Ovary (tissue), 9 donors: ENCODE results near the gene DISC1. TPM values are rescaled to one million over a fixed set of nuclear protein-coding genes. Genes with fewer than 3 reads are reported as not detected.

Experiments used
- DNase-seq, 5 donors: peaks; one replicate each; pipeline ENCODE4 v3.0.0-alpha.2; 2019 to 2020
- H3K27ac ChIP-seq, 2 donors: fragments of 200-600 bp; one replicate each; pipeline versions ENCODE4 v1.5.1 to v1.8.0; 2019 to 2022
- H3K27me3 ChIP-seq: fragments of 200-600 bp; one replicate; pipeline ENCODE4 v1.8.0; 2022
- H3K36me3 ChIP-seq: fragments of 200-600 bp; sonication (generic); one replicate; pipeline ENCODE4 v1.5.1; 2019
- H3K4me1 ChIP-seq: one replicate; pipeline ENCODE4 v1.8.1; 2013; ENCODE audit warnings: mild to moderate bottlenecking, moderate library complexity; ENCODE audit not compliant: insufficient read depth
- H3K4me3 ChIP-seq: fragments of 200-600 bp; sonication (generic); one replicate; pipeline ENCODE4 v1.5.1; 2017
- H3K9me3 ChIP-seq, 2 donors: fragments of 200-600 bp in 1 of 2; sonication (generic) in 1 of 2; one replicate each; pipeline versions ENCODE4 v1.5.1 to v1.8.1; 2013 to 2019; ENCODE audit warnings: mild to moderate bottlenecking in 1 of 2, moderate library complexity in 1 of 2
- EP300 ChIP-seq: sonication (generic); formaldehyde crosslinking; IDR thresholded peaks from one replicate; pipeline ENCODE4 v1.6.1; 2017; ENCODE audit warnings: antibody characterized with exemption
- POLR2A ChIP-seq: fragments of 450-650 bp; IDR thresholded peaks from one replicate; pipeline ENCODE4 v1.6.1; 2017; ENCODE audit warnings: antibody characterized with exemption, mild to moderate bottlenecking, moderate library complexity
- WGBS, 3 donors: extraction: QIAGEN DNeasy Blood & Tissue Kit in 1 of 3; methylation state at CpG; one replicate each; pipeline versions ENCODE4 v1.1.5 to v1.1.7; 2013 to 2017; 5-methylcytosine and 5-hydroxymethylcytosine counted together
- intact Hi-C, 4 donors: fragments of 100-400 bp; cut with DNase I; formaldehyde crosslinking; loops; one replicate each; pipeline versions ENCODE4 v1.11.0 to v1.15.1; 2022 to 2023
- polyA plus RNA-seq, 2 donors: library from polyadenylated mRNA; stranded (reverse); fragments of 200-250 nt in 1 of 2; fragments of 350-450 nt in 1 of 2; fragmentation: Illumina TruSeq in 1 of 2; extraction: RNeasy Lipid Tissue Mini Kit (QIAGEN cat#74804) in 1 of 2; gene quantifications; one replicate each; pipeline ENCODE4 v1.2.3, GENCODE V29; 2013 to 2014
- total RNA-seq, 7 donors: library from RNA; depleted of rRNA in 2 of 7; stranded (reverse); fragments of >200 nt in 2 of 7; fragmentation: NEBNext Ultra II Directional in 3 of 7; extraction: Animal tissue kit (Norgen Biotek cat#: 25700) in 3 of 7; gene quantifications; one replicate each; pipeline versions ENCODE4 v1.1.0 to v1.2.4, GENCODE V29; 2016 to 2023
- TF ChIP-seq, protein P1 (sequence below), 3 donors: fragments of 450-650 bp in 2 of 3; fragments of 200-600 bp in 1 of 3; IDR thresholded peaks; one replicate each; pipeline versions ENCODE4 v1.5.1 to v1.8.0; 2016 to 2022; ENCODE audit warnings: antibody characterized with exemption in 3 of 3, mild to moderate bottlenecking in 1 of 3
- donor health status: DM: no; HTN: no; CAD: no; lungs with moderate emphysema.
- donor health status: DM: no; HTN: no; CAD: no.
- donor health status: Bipolar disorder and iron deficiency.
- donor health status: DM: yes; HTN: yes; CAD: no.
- donor health status: DM: no; HTN: no; CAD: no.
- donor health status: DM: yes; HTN: yes; CAD: no.

Gene DISC1
- total and polyA plus RNA-seq, 9 donors, result 3.0 to 24.3 (median 13.0) TPM

DNA sequence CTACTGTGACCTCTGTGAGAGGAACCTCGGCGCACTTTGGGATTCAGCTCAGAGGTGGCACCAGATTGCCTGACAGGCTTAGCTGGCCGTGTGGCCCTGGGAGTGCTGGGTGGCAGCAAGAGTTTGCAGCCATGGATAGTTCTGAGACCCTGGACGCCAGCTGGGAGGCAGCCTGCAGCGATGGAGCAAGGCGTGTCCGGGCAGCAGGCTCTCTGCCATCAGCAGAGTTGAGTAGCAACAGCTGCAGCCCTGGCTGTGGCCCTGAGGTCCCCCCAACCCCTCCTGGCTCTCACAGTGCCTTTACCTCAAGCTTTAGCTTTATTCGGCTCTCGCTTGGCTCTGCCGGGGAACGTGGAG is 67.5 kb downstream of the DISC1 start:
- Histone ChIP-seq H3K4me1 (peaks cover 22% of the 10 kb centered on the region), H3K9me3 (no peaks in the 10 kb centered on the region), H3K27ac (peak overlapping the region in 1 of 2 donors; percentile 49), H3K36me3 (no peaks in the 10 kb centered on the region), H3K4me3 (no peak overlapping the region), H3K27me3 (no peaks in the 10 kb centered on the region)
- intact Hi-C loops, result no loop called here
- WGBS, 3 donors, result 13 to 20% (median 14%) methylated on average over 5 to 11 of the region's 11 CpGs
- TF ChIP-seq, protein P1, sequence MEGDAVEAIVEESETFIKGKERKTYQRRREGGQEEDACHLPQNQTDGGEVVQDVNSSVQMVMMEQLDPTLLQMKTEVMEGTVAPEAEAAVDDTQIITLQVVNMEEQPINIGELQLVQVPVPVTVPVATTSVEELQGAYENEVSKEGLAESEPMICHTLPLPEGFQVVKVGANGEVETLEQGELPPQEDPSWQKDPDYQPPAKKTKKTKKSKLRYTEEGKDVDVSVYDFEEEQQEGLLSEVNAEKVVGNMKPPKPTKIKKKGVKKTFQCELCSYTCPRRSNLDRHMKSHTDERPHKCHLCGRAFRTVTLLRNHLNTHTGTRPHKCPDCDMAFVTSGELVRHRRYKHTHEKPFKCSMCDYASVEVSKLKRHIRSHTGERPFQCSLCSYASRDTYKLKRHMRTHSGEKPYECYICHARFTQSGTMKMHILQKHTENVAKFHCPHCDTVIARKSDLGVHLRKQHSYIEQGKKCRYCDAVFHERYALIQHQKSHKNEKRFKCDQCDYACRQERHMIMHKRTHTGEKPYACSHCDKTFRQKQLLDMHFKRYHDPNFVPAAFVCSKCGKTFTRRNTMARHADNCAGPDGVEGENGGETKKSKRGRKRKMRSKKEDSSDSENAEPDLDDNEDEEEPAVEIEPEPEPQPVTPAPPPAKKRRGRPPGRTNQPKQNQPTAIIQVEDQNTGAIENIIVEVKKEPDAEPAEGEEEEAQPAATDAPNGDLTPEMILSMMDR (IDR thresholded peaks at IDR 0.05), result no peak
- TF ChIP-seq EP300 (no peak), POLR2A (no peak)
- DNase-seq, result peak; percentile 33 to 72 (median 68)

DNA sequence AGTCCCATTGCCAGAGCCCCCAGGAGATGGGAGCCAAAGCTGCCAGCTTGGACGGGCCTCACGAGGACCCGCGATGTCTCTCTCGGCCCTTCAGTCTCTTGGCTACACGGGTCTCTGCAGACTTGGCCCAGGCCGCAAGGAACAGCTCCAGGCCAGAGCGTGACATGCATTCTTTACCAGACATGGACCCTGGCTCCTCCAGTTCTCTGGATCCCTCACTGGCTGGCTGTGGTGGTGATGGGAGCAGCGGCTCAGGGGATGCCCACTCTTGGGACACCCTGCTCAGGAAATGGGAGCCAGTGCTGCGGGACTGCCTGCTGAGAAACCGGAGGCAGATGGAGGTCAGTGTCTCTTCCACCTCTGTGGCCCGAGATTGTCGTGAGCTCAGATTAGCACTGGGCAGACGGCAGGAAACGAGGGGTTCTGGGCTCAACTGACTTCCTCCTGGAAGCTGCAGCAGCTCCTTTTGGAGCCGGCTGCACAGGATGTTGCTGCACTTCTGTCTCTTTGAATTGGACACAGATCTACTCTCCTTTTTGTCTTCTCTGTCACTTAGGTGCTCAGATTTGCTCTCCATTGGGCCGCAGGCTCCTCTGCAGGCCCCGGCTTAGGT is 68.0 kb downstream of the DISC1 start:
- no peak overlapping the region for H3K4me3 ChIP-seq
- intact Hi-C loops, result no loop called here
- WGBS, 3 donors, result 53 to 70% (median 54%) methylated on average over 18 of the region's 18 CpGs
- peak overlapping the region in 1 of 2 donors; percentile 49 for H3K27ac ChIP-seq
- H3K4me1 ChIP-seq, result peaks cover 22% of the 10 kb centered on the region
- DNase-seq, result no peak
- no peaks in the 10 kb centered on the region for H3K36me3 ChIP-seq
- TF ChIP-seq, protein P1 (IDR thresholded peaks at IDR 0.05), result no peak
- no peaks in the 10 kb centered on the region for H3K27me3 ChIP-seq
- H3K9me3 ChIP-seq, result no peaks in the 10 kb centered on the region

- intact Hi-C loops, result no loop called here
- Histone ChIP-seq H3K36me3 (no peaks in the 10 kb centered on the region), H3K27me3 (no peaks in the 10 kb centered on the region), H3K9me3 (no peaks in the 10 kb centered on the region), H3K4me3 (no peak overlapping the region), H3K27ac (no peak overlapping the region), H3K4me1 (peaks cover 21% of the 10 kb centered on the region)
- 77 to 81% (median 79%) methylated on average over 8 of the region's 8 CpGs for whole genome bisulfite sequencing, 3 donors
- TF ChIP-seq, protein P1 (IDR thresholded peaks at IDR 0.05), result no peak
- TF ChIP-seq POLR2A, result no peak
- TF ChIP-seq EP300, result no peak
- peak in 1 of 5 donors; percentile 38 for DNase-seq
Measured at GRCh38 chr1:231695439-231696255, 69.1 kb downstream of the DISC1 start.

DNA sequence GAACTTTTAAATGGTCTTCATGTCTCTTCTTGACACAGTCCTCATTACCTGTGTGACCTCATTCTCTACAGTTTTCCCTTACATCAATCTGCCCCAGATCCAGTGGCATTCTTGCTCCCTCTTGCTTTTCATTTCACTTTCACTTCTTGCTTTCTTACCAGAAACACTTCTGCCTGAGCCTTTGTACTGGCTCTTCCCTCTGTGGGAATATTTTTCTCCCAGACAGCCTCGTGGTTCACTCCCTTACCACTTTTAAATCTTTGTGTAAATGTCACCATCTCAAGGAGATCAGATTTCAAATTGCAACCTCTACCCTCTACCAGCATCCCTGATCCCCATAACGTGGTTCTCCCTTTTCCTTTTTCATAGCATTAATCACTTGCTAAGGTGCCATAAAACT is 73.2 kb downstream of the DISC1 start:
- H3K4me3 ChIP-seq, result no peak overlapping the region
- no peak overlapping the region for H3K27ac ChIP-seq
- intact Hi-C loops, result no loop called here
- no peaks in the 10 kb centered on the region for H3K27me3 ChIP-seq
- H3K4me1 ChIP-seq, result peaks cover 5% of the 10 kb centered on the region
- H3K9me3 ChIP-seq, result no peaks in the 10 kb centered on the region
- DNase-seq, result no peak
- no peaks in the 10 kb centered on the region for H3K36me3 ChIP-seq
- TF ChIP-seq, protein P1 (IDR thresholded peaks at IDR 0.05), result no peak
- TF ChIP-seq POLR2A, result no peak
- no peak for TF ChIP-seq EP300
- WGBS, 3 donors, result 10 to 22% (median 13%) methylated on average over 2 of the region's 2 CpGs
